ENCODE results near the gene STX8.

Gene STX8

GRCh38 chr17:9330611-9331271 lies 244.9 kb downstream of the STX8 start:
- Histone ChIP-seq H3K4me3 (ENCODE audit: low read depth in 1 of 2, low read length in 2 of 2) (no peak overlapping the region), H4K20me1 (ENCODE audit: insufficient read depth, low read length) (no peaks in the 10 kb centered on the region), H3K36me3 (ENCODE audit: insufficient read depth, low read length) (no peaks in the 10 kb centered on the region), H3K9me3 (ENCODE audit: insufficient read depth, low read length, severe bottlenecking) (peaks cover 9% of the 10 kb centered on the region), H3K9ac (ENCODE audit: low read depth, low read length) (no peak overlapping the region), H3K4me2 (ENCODE audit: insufficient read depth, low read length) (no peak overlapping the region), H2AFZ (ENCODE audit: low read depth, low read length) (no peak overlapping the region), H3K4me1 (ENCODE audit: insufficient read depth, low read length) (no peaks in the 10 kb centered on the region), H3K27me3 (ENCODE audit: insufficient read depth, low read length, poor library complexity) (no peaks in the 10 kb centered on the region), H3K27ac (ENCODE audit: low read length) (no peak overlapping the region), H3K79me2 (ENCODE audit: insufficient read depth, low read length) (no peaks in the 10 kb centered on the region)
- ATAC-seq (ENCODE audit: insufficient read depth, low read depth) (no peak), DNase-seq (no peak)
- TF ChIP-seq CTCF (IDR thresholded peaks at IDR 0.05; ENCODE audit: borderline replicate concordance, extremely low read depth, low read length, poor library complexity, severe bottlenecking) = no peak
- TF ChIP-seq EZH2 (IDR thresholded peaks at IDR 0.05; ENCODE audit: borderline replicate concordance, low read depth, low read length, severe bottlenecking) = no peak

- ATAC-seq (ENCODE audit: insufficient read depth, low read depth) (no peak), DNase-seq (no peak)
- H3K9ac ChIP-seq (ENCODE audit: low read depth, low read length) = no peak overlapping the region
Observed at GRCh38 chr17:9330141-9330540, 245.5 kb downstream of the STX8 start.

GRCh38 chr17:9329251-9329921 lies 246.2 kb downstream of the STX8 start:
- Histone ChIP-seq H3K4me2 (ENCODE audit: insufficient read depth, low read length) (no peak overlapping the region), H4K20me1 (ENCODE audit: insufficient read depth, low read length) (no peaks in the 10 kb centered on the region), H3K9me3 (ENCODE audit: insufficient read depth, low read length, severe bottlenecking) (peaks cover 2% of the 10 kb centered on the region), H3K79me2 (ENCODE audit: insufficient read depth, low read length) (no peaks in the 10 kb centered on the region), H3K9ac (ENCODE audit: low read depth, low read length) (no peak overlapping the region), H3K36me3 (ENCODE audit: insufficient read depth, low read length) (no peaks in the 10 kb centered on the region), H3K4me3 (ENCODE audit: low read depth in 1 of 2, low read length in 2 of 2) (no peak overlapping the region), H3K27me3 (ENCODE audit: insufficient read depth, low read length, poor library complexity) (no peaks in the 10 kb centered on the region), H3K4me1 (ENCODE audit: insufficient read depth, low read length) (no peaks in the 10 kb centered on the region), H3K27ac (ENCODE audit: low read length) (no peak overlapping the region), H2AFZ (ENCODE audit: low read depth, low read length) (no peak overlapping the region)
- DNase-seq = no peak
- ATAC-seq (ENCODE audit: insufficient read depth, low read depth) = no peak
- no peak for TF ChIP-seq EZH2 (IDR thresholded peaks at IDR 0.05; ENCODE audit: borderline replicate concordance, low read depth, low read length, severe bottlenecking)
- no peak for TF ChIP-seq CTCF (IDR thresholded peaks at IDR 0.05; ENCODE audit: borderline replicate concordance, extremely low read depth, low read length, poor library complexity, severe bottlenecking)

More at GRCh38 chr17:9330141-9330540, 245.5 kb downstream of the STX8 start:
- Histone ChIP-seq H3K27me3 (ENCODE audit: insufficient read depth, low read length, poor library complexity) (no peaks in the 10 kb centered on the region), H3K4me3 (ENCODE audit: low read depth in 1 of 2, low read length in 2 of 2) (no peak overlapping the region), H3K9me3 (ENCODE audit: insufficient read depth, low read length, severe bottlenecking) (peaks cover 9% of the 10 kb centered on the region), H3K79me2 (ENCODE audit: insufficient read depth, low read length) (no peaks in the 10 kb centered on the region), H2AFZ (ENCODE audit: low read depth, low read length) (no peak overlapping the region), H3K4me1 (ENCODE audit: insufficient read depth, low read length) (no peaks in the 10 kb centered on the region), H3K36me3 (ENCODE audit: insufficient read depth, low read length) (no peaks in the 10 kb centered on the region), H4K20me1 (ENCODE audit: insufficient read depth, low read length) (no peaks in the 10 kb centered on the region), H3K27ac (ENCODE audit: low read length) (no peak overlapping the region), H3K4me2 (ENCODE audit: insufficient read depth, low read length) (no peak overlapping the region)
- no peak for TF ChIP-seq EZH2 (IDR thresholded peaks at IDR 0.05; ENCODE audit: borderline replicate concordance, low read depth, low read length, severe bottlenecking)
- no peak for TF ChIP-seq CTCF (IDR thresholded peaks at IDR 0.05; ENCODE audit: borderline replicate concordance, extremely low read depth, low read length, poor library complexity, severe bottlenecking)

All from DND-41 (cell line).